GM06990 (cell line): ENCODE measurements around the gene DNAAF1.

Source experiments
- DNase-seq: peaks from one replicate; pipeline ENCODE4 v3.0.0-alpha.2; 2011; ENCODE audit not compliant: insufficient read length; ENCODE audit errors: extremely low read depth
- H3K27me3 ChIP-seq: replicated peaks from 2 replicates; pipeline ENCODE4 v1.6.0; 2011; ENCODE audit warnings: low read length; ENCODE audit not compliant: control insufficient read depth, insufficient read depth
- H3K36me3 ChIP-seq: 2 replicates; pipeline ENCODE4 v1.5.1; 2011; ENCODE audit warnings: low read length; ENCODE audit not compliant: control insufficient read depth, insufficient read depth
- H3K4me3 ChIP-seq: replicated peaks from 2 replicates; pipeline ENCODE4 v1.5.1; 2011; ENCODE audit warnings: low read depth, mild to moderate bottlenecking, control low read depth, low read length
- CTCF ChIP-seq: IDR thresholded peaks from 2 replicates; pipeline ENCODE4 v1.5.1; 2011; ENCODE audit warnings: low read length, control low read depth, mild to moderate bottlenecking, inconsistent platforms; ENCODE audit not compliant: insufficient read depth, poor library complexity, severe bottlenecking

Gene DNAAF1

GRCh38 chr16:84144209-84144858 lies 774 bp upstream of the DNAAF1 start:
- peak; percentile 50 for DNase-seq
- TF ChIP-seq CTCF, result peak; percentile 44
- Histone ChIP-seq H3K4me3 (peak overlapping the region; percentile 88), H3K27me3 (no peaks in the 10 kb centered on the region), H3K36me3 (no peaks in the 10 kb centered on the region)

GRCh38 chr16:84150926-84151325 lies 5.8 kb downstream of the DNAAF1 start:
- DNase-seq, result no peak
- no peak for TF ChIP-seq CTCF
- no peak overlapping the region for H3K4me3 ChIP-seq
- H3K27me3 ChIP-seq, result peaks cover 1% of the 10 kb centered on the region
- H3K36me3 ChIP-seq, result no peaks in the 10 kb centered on the region

DNA sequence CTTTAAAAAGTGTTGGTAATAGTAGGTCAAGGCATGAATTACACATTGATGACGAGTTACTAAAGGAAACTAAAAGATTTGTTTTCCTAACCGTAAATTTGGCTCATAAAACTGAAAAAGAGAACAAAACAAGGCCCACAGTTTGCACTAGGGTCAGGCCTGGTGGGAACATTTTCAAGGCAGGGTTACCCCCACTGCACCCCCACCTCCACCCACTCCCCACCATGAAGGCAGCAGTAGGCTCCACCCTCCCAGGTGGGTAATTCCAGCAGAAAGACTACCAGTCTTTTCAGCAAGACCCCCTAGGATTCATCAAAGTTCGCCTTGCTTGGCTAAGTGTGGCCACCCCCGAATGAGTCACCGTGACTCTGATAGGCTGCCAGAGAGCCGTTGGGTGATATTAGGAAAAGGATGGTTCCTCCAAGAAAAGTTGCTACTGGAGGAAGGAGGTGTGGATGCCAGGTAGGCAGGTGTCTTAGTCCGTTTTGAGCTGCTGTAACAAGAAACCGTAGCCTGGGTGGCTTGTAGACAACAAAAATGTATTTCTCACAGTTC lies 8.6 kb downstream of the DNAAF1 start:
- no peak for DNase-seq
- peaks cover 1% of the 10 kb centered on the region for H3K27me3 ChIP-seq

GRCh38 chr16:84155226-84155625 lies 10.1 kb downstream of the DNAAF1 start:
- no peak for TF ChIP-seq CTCF
- H3K4me3 ChIP-seq, result no peak overlapping the region
- no peaks in the 10 kb centered on the region for H3K36me3 ChIP-seq
- no peak for DNase-seq
- H3K27me3 ChIP-seq, result peaks cover 1% of the 10 kb centered on the region

More for the DNA sequence above, 8.6 kb downstream of the DNAAF1 start:
- no peak overlapping the region for H3K4me3 ChIP-seq
- H3K36me3 ChIP-seq, result no peaks in the 10 kb centered on the region
- TF ChIP-seq CTCF, result no peak

DNA sequence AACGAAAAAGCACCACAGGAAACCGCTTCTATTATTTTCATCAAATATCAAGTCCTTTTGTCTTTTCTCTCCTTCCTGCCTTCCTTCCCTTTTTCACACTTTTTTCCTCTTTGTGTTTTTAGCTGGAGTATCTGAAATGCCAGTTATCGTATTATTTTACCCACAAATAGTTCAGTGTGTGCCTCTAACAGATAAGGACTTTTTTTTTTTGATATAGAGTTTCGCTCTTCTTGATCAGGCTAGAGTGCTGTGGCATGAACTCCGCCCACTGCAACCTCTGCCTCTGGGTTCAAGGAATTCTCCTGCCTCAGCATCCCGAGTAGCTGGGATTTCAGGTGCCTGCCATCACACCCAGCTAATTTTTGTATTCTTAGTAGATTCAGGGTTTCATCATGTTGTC lies 10.7 kb downstream of the DNAAF1 start:
- Histone ChIP-seq H3K27me3 (peaks cover 1% of the 10 kb centered on the region), H3K4me3 (no peak overlapping the region), H3K36me3 (no peaks in the 10 kb centered on the region)
- no peak for TF ChIP-seq CTCF
- no peak for DNase-seq
